AG09309 (cell line): ENCODE results near the gene ERCC2.

Experiments used
- DNase-seq: peaks from one replicate; pipeline ENCODE4 v3.0.0-alpha.2; 2010; ENCODE audit warnings: low read depth
- H3K4me3 ChIP-seq: 2 replicates; pipeline ENCODE4 v1.5.1; 2011; ENCODE audit warnings: mild to moderate bottlenecking, low read depth, low read length, moderate library complexity; ENCODE audit not compliant: control insufficient read depth
- CTCF ChIP-seq: IDR thresholded peaks from 2 replicates; pipeline ENCODE4 v1.5.1; 2011; ENCODE audit warnings: mild to moderate bottlenecking, low read depth, low read length, inconsistent platforms; ENCODE audit not compliant: insufficient read depth, control insufficient read depth; ENCODE audit errors: missing control alignments

Gene ERCC2

GRCh38 chr19:45355910-45356309, 14.5 kb downstream of the ERCC2 start:
- no peak overlapping the region for H3K4me3 ChIP-seq
- TF ChIP-seq CTCF = no peak
- DNase-seq = no peak

GRCh38 chr19:45355402-45355801, 15.0 kb downstream of the ERCC2 start:
- DNase-seq = no peak
- no peak overlapping the region for H3K4me3 ChIP-seq
- TF ChIP-seq CTCF = no peak

GRCh38 chr19:45354241-45354842, 16.0 kb downstream of the ERCC2 start:
- no peak overlapping the region for H3K4me3 ChIP-seq
- no peak for TF ChIP-seq CTCF
- DNase-seq = no peak

- no peak for DNase-seq
- H3K4me3 ChIP-seq = no peak overlapping the region
- no peak for TF ChIP-seq CTCF
Observed at GRCh38 chr19:45352914-45353796, 17.2 kb downstream of the ERCC2 start.

- TF ChIP-seq CTCF = no peak
- DNase-seq = no peak
- H3K4me3 ChIP-seq = no peak overlapping the region
Observed at GRCh38 chr19:45352471-45352870, 17.9 kb downstream of the ERCC2 start.

GRCh38 chr19:45352062-45352461, 18.3 kb downstream of the ERCC2 start:
- no peak overlapping the region for H3K4me3 ChIP-seq
- no peak for TF ChIP-seq CTCF
- no peak for DNase-seq
